SK-N-SH (cell line): ENCODE data around the gene MAMLD1. TPM values are rescaled to one million over a fixed set of nuclear protein-coding genes. Genes with fewer than 3 reads are reported as not detected.

ENCODE experiments used
- CTCF ChIA-PET: fragments of 300-600, 350-600 bp; formaldehyde crosslinking; extraction: SDS; loops from one replicate; lab custom pipeline; 2021; lab: Yijun Ruan, JAX
- POLR2A ChIA-PET: fragments of 350-600 bp; sonication (Branson Sonifier 250); formaldehyde crosslinking; extraction: SDS; loops from one replicate; lab custom pipeline; 2020; ENCODE audit warnings: antibody characterized with exemption, inconsistent platforms; lab: Yijun Ruan, JAX
- DNase-seq: peaks from one replicate; pipeline ENCODE4 v3.0.0; 2012
- H2AFZ ChIP-seq: fragments of 200-600 bp; sonication (generic); 2 replicates; pipeline ENCODE4 v1.8.1; 2016; ENCODE audit warnings: antibody characterized with exemption, mild to moderate bottlenecking, low read depth
- H3F3A ChIP-seq: fragments of 200-600 bp; sonication (generic); replicated peaks from 2 replicates; pipeline ENCODE3; 2016; ENCODE audit warnings: antibody characterized with exemption, mild to moderate bottlenecking; ENCODE audit not compliant: insufficient read depth
- H3K27ac ChIP-seq, 2 experiments: fragments of 200-500 bp in 1 of 2; fragments of 200-600 bp in 1 of 2; sonication (Bioruptor generic) in 1 of 2; sonication (generic), shearing (Covaris generic) in 1 of 2; 2 replicates each; pipeline versions ENCODE4 v1.5.1 to v1.6.1; 2014 to 2016; ENCODE audit warnings: low read depth in 2 of 2, inconsistent platforms in 1 of 2, low read length in 1 of 2, mild to moderate bottlenecking in 1 of 2, mixed read lengths in 1 of 2
- H3K27me3 ChIP-seq: fragments of 200-600 bp; sonication (generic), shearing (Covaris generic); 2 replicates; pipeline ENCODE4 v1.6.1; 2016; ENCODE audit warnings: mixed run types; ENCODE audit not compliant: insufficient read depth
- H3K36me3 ChIP-seq, 2 experiments: fragments of 200-500 bp in 1 of 2; fragments of 200-600 bp in 1 of 2; sonication (Bioruptor generic) in 1 of 2; sonication (generic) in 1 of 2; replicated peaks in 1 of 2; 2 replicates each; pipeline versions ENCODE3 to v1.5.1; 2014 to 2016; ENCODE audit warnings: low read length in 1 of 2, mild to moderate bottlenecking in 1 of 2; ENCODE audit not compliant: insufficient read depth in 2 of 2, control insufficient read depth in 1 of 2
- H3K4me1 ChIP-seq, 2 experiments: fragments of 200-500 bp in 1 of 2; fragments of 200-600 bp in 1 of 2; sonication (Bioruptor generic) in 1 of 2; sonication (generic), shearing (Covaris generic) in 1 of 2; 2 replicates each; pipeline versions ENCODE4 v1.5.1 to v1.6.1; 2014 to 2016; ENCODE audit warnings: low read depth in 1 of 2, low read length in 1 of 2, mixed run types in 1 of 2; ENCODE audit not compliant: insufficient read depth in 2 of 2, control insufficient read depth in 1 of 2
- H3K4me2 ChIP-seq: fragments of 200-600 bp; sonication (generic), shearing (Covaris generic); 2 replicates; pipeline ENCODE4 v1.6.1; 2017; ENCODE audit warnings: mixed run types
- H3K4me3 ChIP-seq, 2 experiments: fragments of 200-500 bp in 1 of 2; fragments of 200-600 bp in 1 of 2; sonication (Bioruptor generic) in 1 of 2; sonication (generic), shearing (Covaris generic) in 1 of 2; 2 replicates each; pipeline versions ENCODE4 v1.5.1 to v1.8.1; 2014 to 2016; ENCODE audit warnings: low read depth in 2 of 2, inconsistent platforms in 1 of 2, low read length in 1 of 2, mild to moderate bottlenecking in 1 of 2, mixed read lengths in 1 of 2, moderate library complexity in 1 of 2
- H3K79me2 ChIP-seq: fragments of 200-600 bp; sonication (generic); 2 replicates; pipeline ENCODE4 v1.8.1; 2017; ENCODE audit warnings: mild to moderate bottlenecking; ENCODE audit not compliant: insufficient read depth
- H3K9ac ChIP-seq: fragments of 200-600 bp; sonication (generic); 2 replicates; pipeline ENCODE4 v1.6.1; 2017; ENCODE audit warnings: mixed run types
- H3K9me2 ChIP-seq: fragments of 200-600 bp; sonication (generic); 2 replicates; pipeline ENCODE4 v1.6.1; 2017; ENCODE audit warnings: mixed run types
- H3K9me3 ChIP-seq: fragments of 200-600 bp; sonication (generic); 2 replicates; pipeline ENCODE4 v1.6.1; 2017; ENCODE audit warnings: mixed run types, mild to moderate bottlenecking, moderate library complexity
- H4K20me1 ChIP-seq: fragments of 200-600 bp; sonication (generic); 2 replicates; pipeline ENCODE4 v1.6.1; 2017; ENCODE audit warnings: mild to moderate bottlenecking, mixed run types; ENCODE audit not compliant: insufficient read depth
- CTCF ChIP-seq: fragments of 200-600 bp; sonication (generic); IDR thresholded peaks from 2 replicates; pipeline ENCODE4 v1.6.1; 2017; ENCODE audit warnings: antibody characterized with exemption, mild to moderate bottlenecking, moderate library complexity
- ELF1 ChIP-seq: IDR thresholded peaks from 2 replicates; pipeline ENCODE4 v1.4.0; 2012
- EZH2phosphoT487 ChIP-seq: fragments of 200-600 bp; sonication (generic); IDR thresholded peaks from 2 replicates; pipeline ENCODE4 v1.6.1; 2017; ENCODE audit warnings: low read depth, mixed run types, mild to moderate bottlenecking, antibody characterized with exemption, moderate library complexity, borderline replicate concordance
- FOSL2 ChIP-seq: IDR thresholded peaks from 2 replicates; pipeline ENCODE4 v1.4.0; 2012; ENCODE audit warnings: low read depth, mild to moderate bottlenecking, moderate library complexity, borderline replicate concordance
- FOXJ3 ChIP-seq: sonication (generic); formaldehyde crosslinking; IDR thresholded peaks from 2 replicates; pipeline ENCODE4 v1.5.1; 2020; ENCODE audit warnings: mild to moderate bottlenecking, missing genetic modification reagents
- GABPA ChIP-seq: IDR thresholded peaks from 2 replicates; pipeline ENCODE4 v1.4.0; 2012; ENCODE audit warnings: low read depth, mild to moderate bottlenecking
- GATA2 ChIP-seq: sonication (generic); formaldehyde crosslinking; IDR thresholded peaks from 2 replicates; pipeline ENCODE4 v1.5.0; 2020; ENCODE audit warnings: mild to moderate bottlenecking, missing genetic modification reagents
- IRF3 ChIP-seq: fragments of 150-350 bp; IDR thresholded peaks from 2 replicates; pipeline ENCODE4 v1.6.1; 2016; ENCODE audit warnings: mild to moderate bottlenecking, low read depth, low read length
- MEF2A ChIP-seq: IDR thresholded peaks from 2 replicates; pipeline ENCODE4 v1.4.0; 2012; ENCODE audit warnings: low read depth, borderline replicate concordance
- MXI1 ChIP-seq: IDR thresholded peaks from 2 replicates; pipeline ENCODE4 v1.6.1; 2012; ENCODE audit warnings: mild to moderate bottlenecking, low read depth, low read length, improper control_type of control experiment
- NFIC ChIP-seq: IDR thresholded peaks from 2 replicates; pipeline ENCODE4 v1.4.0; 2012; ENCODE audit warnings: borderline replicate concordance
- NRF1 ChIP-seq: IDR thresholded peaks from 2 replicates; pipeline ENCODE4 v1.6.1; 2012; ENCODE audit warnings: low read depth, mild to moderate bottlenecking, low read length
- POLR2AphosphoS5 ChIP-seq: IDR thresholded peaks from 2 replicates; pipeline ENCODE4 v1.6.1; 2012; ENCODE audit warnings: low read depth, low read length
- RAD21 ChIP-seq: IDR thresholded peaks from 2 replicates; pipeline ENCODE4 v1.6.1; 2012; ENCODE audit warnings: mild to moderate bottlenecking, low read length
- RCOR1 ChIP-seq: fragments of 150-350 bp; IDR thresholded peaks from 2 replicates; pipeline ENCODE4 v1.6.1; 2017; ENCODE audit warnings: antibody characterized with exemption, low read length
- RFX5 ChIP-seq: IDR thresholded peaks from 2 replicates; pipeline ENCODE4 v1.6.1; 2012; ENCODE audit warnings: mild to moderate bottlenecking, improper control_type of control experiment, low read length
- SIN3A ChIP-seq: IDR thresholded peaks from 2 replicates; pipeline ENCODE4 v1.6.1; 2012; ENCODE audit warnings: low read depth, mild to moderate bottlenecking, low read length, moderate library complexity, borderline replicate concordance
- TAF1 ChIP-seq: IDR thresholded peaks from 2 replicates; pipeline ENCODE4 v1.6.1; 2012; ENCODE audit warnings: low read depth, mild to moderate bottlenecking, low read length, moderate library complexity, borderline replicate concordance
- TCF12 ChIP-seq: IDR thresholded peaks from 2 replicates; pipeline ENCODE4 v1.4.0; 2012
- TEAD4 ChIP-seq: IDR thresholded peaks from 2 replicates; pipeline ENCODE4 v1.4.0; 2012; ENCODE audit warnings: mild to moderate bottlenecking, borderline replicate concordance; ENCODE audit not compliant: insufficient read depth
- USF1 ChIP-seq: IDR thresholded peaks from 2 replicates; pipeline ENCODE4 v1.4.0; 2012; ENCODE audit warnings: low read depth, borderline replicate concordance
- ZBTB33 ChIP-seq: IDR thresholded peaks from 2 replicates; pipeline ENCODE4 v1.4.0; 2012; ENCODE audit warnings: low read depth, borderline replicate concordance
- WGBS: methylation state at CpG from one replicate; pipeline ENCODE4 v1.1.6; 2017; ENCODE audit warnings: low lambda C conversion rate; 5-methylcytosine and 5-hydroxymethylcytosine counted together
- polyA plus RNA-seq, 3 experiments: library from polyadenylated mRNA; depleted of rRNA; stranded (reverse); fragments of >200 nt; gene quantifications; 2 replicates each; pipeline ENCODE4 v1.2.3, GENCODE V29; 2012

MAMLD1 gene
- polyA plus RNA-seq, 1 of the 3 experiments (the other 2 are of a cell fraction) = 4.4 TPM

- TF ChIP-seq MEF2A = no peak
- TF ChIP-seq TEAD4 = no peak
- no peak for TF ChIP-seq CTCF
Measured at GRCh38 chrX:150334981-150335380, 28.1 kb upstream of the MAMLD1 start (continued).

GRCh38 chrX:150337026-150337425, 26.1 kb upstream of the MAMLD1 start:
- H3K9me2 ChIP-seq = no peaks in the 10 kb centered on the region
- POLR2A ChIA-PET = no interaction called here
- no peaks in the 10 kb centered on the region for H3K79me2 ChIP-seq
- H4K20me1 ChIP-seq = no peaks in the 10 kb centered on the region
- H3K9ac ChIP-seq = no peak overlapping the region
- no peak overlapping the region for H3K4me2 ChIP-seq
- no peaks in the 10 kb centered on the region; a peak in 1 of 4 replicates for H3K4me1 ChIP-seq
- WGBS = 59% methylated on average over 4 of the region's 6 CpGs
- H3K27me3 ChIP-seq = no peaks in the 10 kb centered on the region
- no peaks in the 10 kb centered on the region for H3F3A ChIP-seq
- CTCF ChIA-PET = no interaction called here
- no peak for DNase-seq
- H3K27ac ChIP-seq = no peak overlapping the region
- H2AFZ ChIP-seq = no peak overlapping the region
- H3K36me3 ChIP-seq = no peaks in the 10 kb centered on the region
- H3K9me3 ChIP-seq = no peaks in the 10 kb centered on the region
- no peak for TF ChIP-seq RAD21
- TF ChIP-seq FOXJ3 (CRISPR knock-in tag) = no peak
- no peak for TF ChIP-seq RCOR1
- TF ChIP-seq MXI1 = no peak
- TF ChIP-seq TAF1 = no peak
- TF ChIP-seq NRF1 = no peak
- TF ChIP-seq SIN3A = no peak
- no peak for TF ChIP-seq FOSL2
- no peak for TF ChIP-seq NFIC
- TF ChIP-seq, all 33 proteins: peak for 0
- H3K4me3 ChIP-seq = no peak overlapping the region

GRCh38 chrX:150337536-150337935, 25.6 kb upstream of the MAMLD1 start:
- no peak overlapping the region for H3K4me3 ChIP-seq
- no peaks in the 10 kb centered on the region for H4K20me1 ChIP-seq
- H3K9me3 ChIP-seq = no peaks in the 10 kb centered on the region
- no peak overlapping the region for H3K9ac ChIP-seq
- H3K4me2 ChIP-seq = no peak overlapping the region
- no peaks in the 10 kb centered on the region for H3K9me2 ChIP-seq
- DNase-seq = no peak
- H3K27me3 ChIP-seq = no peaks in the 10 kb centered on the region
- H3K36me3 ChIP-seq = no peaks in the 10 kb centered on the region
- H3K79me2 ChIP-seq = no peaks in the 10 kb centered on the region
- ChIA-PET POLR2A (no interaction called here), CTCF (no interaction called here)
- TF ChIP-seq FOXJ3 (CRISPR knock-in tag) (no peak), MEF2A (no peak), TAF1 (no peak), TCF12 (no peak), RFX5 (no peak), POLR2AphosphoS5 (no peak), GABPA (no peak), GATA2 (CRISPR knock-in tag) (no peak), USF1 (no peak), EZH2phosphoT487 (no peak), ZBTB33 (no peak), SIN3A (no peak), RCOR1 (no peak), TEAD4 (no peak), IRF3 (no peak), NRF1 (no peak), ELF1 (no peak)
- H2AFZ ChIP-seq = no peak overlapping the region
- no peaks in the 10 kb centered on the region; a peak in 1 of 4 replicates for H3K4me1 ChIP-seq
- WGBS = 31% methylated on average over 4 of the region's 4 CpGs
- no peaks in the 10 kb centered on the region for H3F3A ChIP-seq
- H3K27ac ChIP-seq = no peak overlapping the region
